Liver (tissue), 9 donors: ENCODE results near the gene SLC7A5. TPM values are rescaled to one million over a fixed set of nuclear protein-coding genes. Genes with fewer than 3 reads are reported as not detected.

ENCODE experiments used
- DNase-seq: peaks from one replicate; pipeline ENCODE4 v3.0.0-alpha.2; 2017; ENCODE audit warnings: low spot score
- H3K27ac ChIP-seq, 2 donors: one replicate each; pipeline ENCODE4 v1.7.0; 2013; ENCODE audit warnings: inconsistent platforms in 2 of 2, low read length in 2 of 2, control low read depth in 1 of 2, low read depth in 1 of 2, mild to moderate bottlenecking in 1 of 2
- H3K27me3 ChIP-seq, 4 donors: one replicate each; pipeline versions ENCODE4 v1.6.1 to v1.7.0; 2013; ENCODE audit warnings: low read length in 3 of 4, inconsistent platforms in 1 of 4, mild to moderate bottlenecking in 1 of 4, moderate library complexity in 1 of 4; ENCODE audit not compliant: control insufficient read depth in 4 of 4, insufficient read depth in 4 of 4
- H3K36me3 ChIP-seq, 4 donors: one replicate each; pipeline versions ENCODE4 v1.6.1 to v1.7.0; 2013; ENCODE audit warnings: low read length in 3 of 4, mild to moderate bottlenecking in 3 of 4, low read depth in 1 of 4, moderate library complexity in 1 of 4; ENCODE audit not compliant: control insufficient read depth in 4 of 4, insufficient read depth in 3 of 4
- H3K4me1 ChIP-seq, 4 donors: one replicate each; pipeline versions ENCODE4 v1.6.1 to v1.7.0; 2013; ENCODE audit warnings: low read length in 3 of 4, mild to moderate bottlenecking in 3 of 4, moderate library complexity in 1 of 4; ENCODE audit not compliant: control insufficient read depth in 4 of 4, insufficient read depth in 4 of 4
- H3K4me3 ChIP-seq, 3 donors: one replicate each; pipeline versions ENCODE4 v1.6.1 to v1.7.0; 2013; ENCODE audit warnings: low read length in 3 of 3, control low read depth in 1 of 3, low read depth in 1 of 3, mild to moderate bottlenecking in 1 of 3
- H3K9ac ChIP-seq, 2 donors: one replicate each; pipeline ENCODE4 v1.7.0; 2013; ENCODE audit warnings: low read length in 2 of 2, mild to moderate bottlenecking in 2 of 2, moderate library complexity in 2 of 2, control low read depth in 1 of 2, low read depth in 1 of 2
- H3K9me3 ChIP-seq, 4 donors: one replicate each; pipeline versions ENCODE4 v1.6.1 to v1.7.0; 2013; ENCODE audit warnings: low read length in 3 of 4; ENCODE audit not compliant: control insufficient read depth in 4 of 4
- FOXA1 ChIP-seq: IDR thresholded peaks from 2 replicates; pipeline ENCODE4 v1.6.1; 2016; ENCODE audit warnings: antibody characterized with exemption
- GABPA ChIP-seq, 2 donors: IDR thresholded peaks in 1 of 2; conservative IDR thresholded peaks in 1 of 2; 2 replicates each; pipeline ENCODE4 v1.6.1; 2016; ENCODE audit warnings: antibody characterized with exemption in 2 of 2, mild to moderate bottlenecking in 1 of 2, moderate library complexity in 1 of 2
- HNF4A ChIP-seq, 2 donors: conservative IDR thresholded peaks; 2 replicates each; pipeline ENCODE4 v1.6.1; 2016; ENCODE audit warnings: antibody characterized with exemption in 2 of 2, mild to moderate bottlenecking in 2 of 2
- NR2F2 ChIP-seq: IDR thresholded peaks from 2 replicates; pipeline ENCODE4 v1.6.1; 2016; ENCODE audit warnings: antibody characterized with exemption
- RAD21 ChIP-seq, 2 donors: IDR thresholded peaks; 2 replicates each; pipeline ENCODE4 v1.6.1; 2016; ENCODE audit warnings: antibody characterized with exemption in 2 of 2, mild to moderate bottlenecking in 2 of 2
- RXRA ChIP-seq, 2 donors: IDR thresholded peaks; 2 replicates each; pipeline ENCODE4 v1.6.1; 2017 to 2018; ENCODE audit warnings: antibody characterized with exemption in 2 of 2, mild to moderate bottlenecking in 1 of 2
- SP1 ChIP-seq: IDR thresholded peaks from 2 replicates; pipeline ENCODE4 v1.6.1; 2018; ENCODE audit warnings: antibody characterized with exemption, mild to moderate bottlenecking
- TAF1 ChIP-seq: conservative IDR thresholded peaks from 2 replicates; pipeline ENCODE4 v1.6.1; 2016; ENCODE audit warnings: antibody characterized with exemption, mild to moderate bottlenecking
- YY1 ChIP-seq: IDR thresholded peaks from 2 replicates; pipeline ENCODE4 v1.6.1; 2016; ENCODE audit warnings: antibody characterized with exemption, mild to moderate bottlenecking
- WGBS: extraction: QIAGEN DNeasy Blood & Tissue Kit; methylation state at CpG from one replicate; pipeline ENCODE4 v1.1.7; 2013; 5-methylcytosine and 5-hydroxymethylcytosine counted together
- polyA plus RNA-seq, 2 donors: library from polyadenylated mRNA; stranded (reverse) in 1 of 2; unstranded in 1 of 2; fragments of 200-250 nt in 1 of 2; fragments of >200 nt in 1 of 2; fragmentation: Nextera tagmentation in 1 of 2; extraction: Ambion mirVana in 1 of 2; gene quantifications; one replicate each; pipeline versions ENCODE4 v1.2.1 to v1.2.3, GENCODE V29; 2013 to 2015
- total RNA-seq, 2 donors: library from RNA; depleted of rRNA; stranded (reverse); fragments of >200 nt; gene quantifications; one replicate each; pipeline ENCODE4 v1.2.3, GENCODE V29; 2014
- TF ChIP-seq, protein P1 (sequence below): IDR thresholded peaks from 2 replicates; pipeline ENCODE4 v1.6.1; 2016; ENCODE audit warnings: antibody characterized with exemption, mild to moderate bottlenecking
- TF ChIP-seq, protein P2 (sequence below): IDR thresholded peaks from 2 replicates; pipeline ENCODE4 v1.6.1; 2016; ENCODE audit warnings: antibody characterized with exemption
- TF ChIP-seq, protein P3 (sequence below): IDR thresholded peaks from 2 replicates; pipeline ENCODE4 v1.6.1; 2016; ENCODE audit warnings: antibody characterized with exemption
- TF ChIP-seq, protein P4 (sequence below): fragments of 150-350 bp; IDR thresholded peaks from 2 replicates; pipeline ENCODE4 v1.5.1; 2017; ENCODE audit warnings: improper control_type of control experiment, low read depth, low read length; ENCODE audit not compliant: missing input control
- donor health status: healthy.
- donor health status: healthy.
- donor health status: healthy.
- donor health status: healthy.
- donor health status: healthy.

SLC7A5 gene
- total and polyA plus RNA-seq, 4 donors, result 4.5 to 66.0 (median 10.6) TPM

DNA sequence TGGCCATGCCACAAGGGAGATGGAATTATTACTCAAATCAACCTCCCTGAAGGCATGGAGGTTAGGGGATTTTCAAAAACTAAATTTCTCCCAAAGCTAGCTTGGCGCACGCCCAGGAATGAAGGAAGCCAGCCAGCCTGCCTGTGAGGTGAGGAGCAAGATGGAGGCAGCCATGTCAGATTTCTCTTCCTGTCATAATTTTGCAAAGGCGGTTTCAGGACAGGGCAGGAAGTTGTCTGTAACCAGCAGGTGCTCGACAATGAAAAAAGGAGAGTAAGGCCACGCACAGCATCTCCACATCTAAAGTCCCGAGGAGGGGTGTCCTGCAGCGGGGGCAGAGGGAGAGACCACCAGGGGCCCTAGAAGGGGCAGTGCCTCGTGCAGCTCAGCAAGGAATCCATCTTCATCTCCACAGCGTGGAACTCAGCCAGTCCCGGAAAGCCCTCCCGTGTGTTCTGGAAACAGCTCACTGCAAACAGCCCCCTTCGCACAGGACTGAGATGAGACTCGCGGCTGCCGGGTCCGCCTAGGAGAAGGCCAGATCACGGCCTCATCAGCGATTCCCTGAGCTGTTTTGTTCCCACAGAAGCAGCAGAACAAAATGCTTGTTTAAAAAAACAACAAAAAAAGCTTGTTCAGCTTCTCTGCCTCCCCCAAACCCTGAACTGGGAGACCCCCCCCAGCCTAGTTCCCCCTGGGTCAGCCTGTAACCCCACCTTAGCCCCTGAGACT is 47.8 kb downstream of the SLC7A5 start:
- H3K27ac ChIP-seq, result no peak overlapping the region
- no peak overlapping the region for H3K9ac ChIP-seq
- no peaks in the 10 kb centered on the region for H3K4me1 ChIP-seq
- TF ChIP-seq YY1, result no peak
- TF ChIP-seq, protein P1, sequence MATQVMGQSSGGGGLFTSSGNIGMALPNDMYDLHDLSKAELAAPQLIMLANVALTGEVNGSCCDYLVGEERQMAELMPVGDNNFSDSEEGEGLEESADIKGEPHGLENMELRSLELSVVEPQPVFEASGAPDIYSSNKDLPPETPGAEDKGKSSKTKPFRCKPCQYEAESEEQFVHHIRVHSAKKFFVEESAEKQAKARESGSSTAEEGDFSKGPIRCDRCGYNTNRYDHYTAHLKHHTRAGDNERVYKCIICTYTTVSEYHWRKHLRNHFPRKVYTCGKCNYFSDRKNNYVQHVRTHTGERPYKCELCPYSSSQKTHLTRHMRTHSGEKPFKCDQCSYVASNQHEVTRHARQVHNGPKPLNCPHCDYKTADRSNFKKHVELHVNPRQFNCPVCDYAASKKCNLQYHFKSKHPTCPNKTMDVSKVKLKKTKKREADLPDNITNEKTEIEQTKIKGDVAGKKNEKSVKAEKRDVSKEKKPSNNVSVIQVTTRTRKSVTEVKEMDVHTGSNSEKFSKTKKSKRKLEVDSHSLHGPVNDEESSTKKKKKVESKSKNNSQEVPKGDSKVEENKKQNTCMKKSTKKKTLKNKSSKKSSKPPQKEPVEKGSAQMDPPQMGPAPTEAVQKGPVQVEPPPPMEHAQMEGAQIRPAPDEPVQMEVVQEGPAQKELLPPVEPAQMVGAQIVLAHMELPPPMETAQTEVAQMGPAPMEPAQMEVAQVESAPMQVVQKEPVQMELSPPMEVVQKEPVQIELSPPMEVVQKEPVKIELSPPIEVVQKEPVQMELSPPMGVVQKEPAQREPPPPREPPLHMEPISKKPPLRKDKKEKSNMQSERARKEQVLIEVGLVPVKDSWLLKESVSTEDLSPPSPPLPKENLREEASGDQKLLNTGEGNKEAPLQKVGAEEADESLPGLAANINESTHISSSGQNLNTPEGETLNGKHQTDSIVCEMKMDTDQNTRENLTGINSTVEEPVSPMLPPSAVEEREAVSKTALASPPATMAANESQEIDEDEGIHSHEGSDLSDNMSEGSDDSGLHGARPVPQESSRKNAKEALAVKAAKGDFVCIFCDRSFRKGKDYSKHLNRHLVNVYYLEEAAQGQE, result no peak
- TF ChIP-seq, protein P2, sequence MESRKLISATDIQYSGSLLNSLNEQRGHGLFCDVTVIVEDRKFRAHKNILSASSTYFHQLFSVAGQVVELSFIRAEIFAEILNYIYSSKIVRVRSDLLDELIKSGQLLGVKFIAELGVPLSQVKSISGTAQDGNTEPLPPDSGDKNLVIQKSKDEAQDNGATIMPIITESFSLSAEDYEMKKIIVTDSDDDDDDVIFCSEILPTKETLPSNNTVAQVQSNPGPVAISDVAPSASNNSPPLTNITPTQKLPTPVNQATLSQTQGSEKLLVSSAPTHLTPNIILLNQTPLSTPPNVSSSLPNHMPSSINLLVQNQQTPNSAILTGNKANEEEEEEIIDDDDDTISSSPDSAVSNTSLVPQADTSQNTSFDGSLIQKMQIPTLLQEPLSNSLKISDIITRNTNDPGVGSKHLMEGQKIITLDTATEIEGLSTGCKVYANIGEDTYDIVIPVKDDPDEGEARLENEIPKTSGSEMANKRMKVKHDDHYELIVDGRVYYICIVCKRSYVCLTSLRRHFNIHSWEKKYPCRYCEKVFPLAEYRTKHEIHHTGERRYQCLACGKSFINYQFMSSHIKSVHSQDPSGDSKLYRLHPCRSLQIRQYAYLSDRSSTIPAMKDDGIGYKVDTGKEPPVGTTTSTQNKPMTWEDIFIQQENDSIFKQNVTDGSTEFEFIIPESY, result no peak
- TF ChIP-seq RXRA (IDR thresholded peaks at IDR 0.05), result no peak
- TF ChIP-seq, protein P3, sequence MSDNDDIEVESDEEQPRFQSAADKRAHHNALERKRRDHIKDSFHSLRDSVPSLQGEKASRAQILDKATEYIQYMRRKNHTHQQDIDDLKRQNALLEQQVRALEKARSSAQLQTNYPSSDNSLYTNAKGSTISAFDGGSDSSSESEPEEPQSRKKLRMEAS, result no peak
- no peak for TF ChIP-seq SP1
- no peak for TF ChIP-seq TAF1
- WGBS, result 78% methylated on average over 18 of the region's 18 CpGs
- no peak for DNase-seq
- peaks cover 2 to 6% (median 4%) of the 10 kb centered on the region in 4 donors for H3K9me3 ChIP-seq
- H3K4me3 ChIP-seq, result no peak overlapping the region
- no peaks in the 10 kb centered on the region for H3K27me3 ChIP-seq
- H3K36me3 ChIP-seq, result no peaks in the 10 kb centered on the region

DNA sequence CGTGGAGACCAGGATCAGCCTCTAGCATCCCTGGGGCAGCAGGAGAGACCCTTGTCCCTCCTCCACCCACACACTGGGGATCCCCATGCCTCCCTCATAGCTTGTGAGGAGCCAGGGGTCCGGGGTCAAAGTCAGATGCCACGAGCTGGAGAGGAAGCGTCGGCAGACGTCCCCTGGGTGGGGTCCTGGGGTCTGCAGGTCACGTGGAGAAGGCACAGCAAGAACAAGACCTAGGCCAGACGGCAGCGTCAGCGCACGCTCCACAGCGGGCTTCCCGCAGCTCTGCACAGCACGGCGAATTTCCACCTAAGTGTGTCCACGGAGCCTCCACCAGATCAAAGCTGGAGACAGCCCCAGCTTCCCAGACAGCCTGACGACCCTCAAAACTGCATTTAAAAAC is 49.3 kb downstream of the SLC7A5 start:
- Histone ChIP-seq H3K27me3 (no peaks in the 10 kb centered on the region), H3K4me3 (no peak overlapping the region), H3K9me3 (peaks cover 2 to 6% (median 4%) of the 10 kb centered on the region in 4 donors), H3K4me1 (no peaks in the 10 kb centered on the region), H3K9ac (no peak overlapping the region), H3K27ac (no peak overlapping the region), H3K36me3 (no peaks in the 10 kb centered on the region)
- no peak for DNase-seq
- 94% methylated on average over 17 of the region's 17 CpGs for WGBS
- TF ChIP-seq, protein P1, result no peak
- TF ChIP-seq, protein P4, sequence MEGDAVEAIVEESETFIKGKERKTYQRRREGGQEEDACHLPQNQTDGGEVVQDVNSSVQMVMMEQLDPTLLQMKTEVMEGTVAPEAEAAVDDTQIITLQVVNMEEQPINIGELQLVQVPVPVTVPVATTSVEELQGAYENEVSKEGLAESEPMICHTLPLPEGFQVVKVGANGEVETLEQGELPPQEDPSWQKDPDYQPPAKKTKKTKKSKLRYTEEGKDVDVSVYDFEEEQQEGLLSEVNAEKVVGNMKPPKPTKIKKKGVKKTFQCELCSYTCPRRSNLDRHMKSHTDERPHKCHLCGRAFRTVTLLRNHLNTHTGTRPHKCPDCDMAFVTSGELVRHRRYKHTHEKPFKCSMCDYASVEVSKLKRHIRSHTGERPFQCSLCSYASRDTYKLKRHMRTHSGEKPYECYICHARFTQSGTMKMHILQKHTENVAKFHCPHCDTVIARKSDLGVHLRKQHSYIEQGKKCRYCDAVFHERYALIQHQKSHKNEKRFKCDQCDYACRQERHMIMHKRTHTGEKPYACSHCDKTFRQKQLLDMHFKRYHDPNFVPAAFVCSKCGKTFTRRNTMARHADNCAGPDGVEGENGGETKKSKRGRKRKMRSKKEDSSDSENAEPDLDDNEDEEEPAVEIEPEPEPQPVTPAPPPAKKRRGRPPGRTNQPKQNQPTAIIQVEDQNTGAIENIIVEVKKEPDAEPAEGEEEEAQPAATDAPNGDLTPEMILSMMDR, result no peak
- TF ChIP-seq RXRA (IDR thresholded peaks at IDR 0.05) (no peak), GABPA (IDR thresholded peaks at IDR 0.05 in 1 of 2, conservative IDR thresholded peaks at IDR 0.05 in 1 of 2) (no peak), RAD21 (IDR thresholded peaks at IDR 0.05) (no peak), NR2F2 (no peak), HNF4A (conservative IDR thresholded peaks at IDR 0.05) (no peak), FOXA1 (no peak)
- TF ChIP-seq, protein P2, result no peak
- TF ChIP-seq, protein P3, result no peak
